ENCODE measurements around the gene SETD2. TPM values are rescaled to one million over a fixed set of nuclear protein-coding genes. Genes with fewer than 3 reads are reported as not detected.
"Not testable (repeated sequence)": the region's sequence is repeated elsewhere in the genome, so short reads cannot be mapped to it uniquely, and the experiment has no call there.

SETD2 gene
- polyA plus RNA-seq, 1 of the 3 experiments (the other 2 are of a cell fraction), result 12.1 TPM

DNA sequence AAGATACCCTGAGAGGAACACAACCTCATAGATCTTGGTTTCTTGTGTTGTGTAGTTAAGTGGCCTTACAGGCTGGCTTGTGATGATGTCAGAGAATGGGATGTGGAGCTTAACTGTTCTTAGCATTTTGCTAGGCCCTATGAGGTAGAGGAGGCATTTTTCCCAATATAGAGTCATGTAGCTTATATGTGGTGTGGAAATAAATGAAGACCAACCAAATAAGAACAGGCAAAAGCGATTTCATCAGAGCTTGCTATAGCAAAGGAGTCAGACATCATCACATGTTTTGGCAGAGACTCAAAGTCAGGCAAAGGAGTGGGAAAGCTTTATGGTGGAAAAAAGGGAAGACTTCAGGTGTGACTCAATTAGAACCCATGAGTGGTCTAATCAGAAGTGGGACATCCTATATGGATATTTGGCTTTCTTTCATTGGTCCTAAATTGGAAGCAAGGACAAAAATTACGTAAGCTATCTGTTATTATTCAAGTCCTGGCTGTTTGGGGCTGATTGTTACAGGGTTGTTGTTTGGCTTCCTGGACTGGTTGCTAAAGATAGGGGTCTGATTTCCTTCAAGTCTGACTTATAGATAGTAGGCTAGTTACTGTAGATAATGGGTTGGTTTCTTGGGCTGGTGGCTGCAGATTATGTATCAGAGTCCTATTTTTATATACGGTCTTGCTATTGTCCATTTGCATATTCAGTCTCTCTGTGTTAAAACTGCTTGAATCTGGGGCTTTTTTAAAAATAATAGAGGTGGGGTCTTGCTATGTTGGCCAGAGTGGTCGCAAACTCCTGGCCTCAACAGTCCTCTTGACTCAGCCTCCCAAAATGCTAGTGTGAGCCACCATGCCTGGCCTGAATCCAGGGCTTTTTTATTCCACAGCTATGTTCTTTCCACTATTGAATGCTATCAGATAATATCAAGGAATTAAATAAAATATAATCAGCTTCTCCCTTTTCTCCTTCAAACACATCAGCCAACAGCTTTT is 30.3 kb upstream of the SETD2 start (continued):
- TF ChIP-seq, protein P1, sequence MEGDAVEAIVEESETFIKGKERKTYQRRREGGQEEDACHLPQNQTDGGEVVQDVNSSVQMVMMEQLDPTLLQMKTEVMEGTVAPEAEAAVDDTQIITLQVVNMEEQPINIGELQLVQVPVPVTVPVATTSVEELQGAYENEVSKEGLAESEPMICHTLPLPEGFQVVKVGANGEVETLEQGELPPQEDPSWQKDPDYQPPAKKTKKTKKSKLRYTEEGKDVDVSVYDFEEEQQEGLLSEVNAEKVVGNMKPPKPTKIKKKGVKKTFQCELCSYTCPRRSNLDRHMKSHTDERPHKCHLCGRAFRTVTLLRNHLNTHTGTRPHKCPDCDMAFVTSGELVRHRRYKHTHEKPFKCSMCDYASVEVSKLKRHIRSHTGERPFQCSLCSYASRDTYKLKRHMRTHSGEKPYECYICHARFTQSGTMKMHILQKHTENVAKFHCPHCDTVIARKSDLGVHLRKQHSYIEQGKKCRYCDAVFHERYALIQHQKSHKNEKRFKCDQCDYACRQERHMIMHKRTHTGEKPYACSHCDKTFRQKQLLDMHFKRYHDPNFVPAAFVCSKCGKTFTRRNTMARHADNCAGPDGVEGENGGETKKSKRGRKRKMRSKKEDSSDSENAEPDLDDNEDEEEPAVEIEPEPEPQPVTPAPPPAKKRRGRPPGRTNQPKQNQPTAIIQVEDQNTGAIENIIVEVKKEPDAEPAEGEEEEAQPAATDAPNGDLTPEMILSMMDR (IDR thresholded peaks at IDR 0.05), result no peak
- TF ChIP-seq, protein P2, sequence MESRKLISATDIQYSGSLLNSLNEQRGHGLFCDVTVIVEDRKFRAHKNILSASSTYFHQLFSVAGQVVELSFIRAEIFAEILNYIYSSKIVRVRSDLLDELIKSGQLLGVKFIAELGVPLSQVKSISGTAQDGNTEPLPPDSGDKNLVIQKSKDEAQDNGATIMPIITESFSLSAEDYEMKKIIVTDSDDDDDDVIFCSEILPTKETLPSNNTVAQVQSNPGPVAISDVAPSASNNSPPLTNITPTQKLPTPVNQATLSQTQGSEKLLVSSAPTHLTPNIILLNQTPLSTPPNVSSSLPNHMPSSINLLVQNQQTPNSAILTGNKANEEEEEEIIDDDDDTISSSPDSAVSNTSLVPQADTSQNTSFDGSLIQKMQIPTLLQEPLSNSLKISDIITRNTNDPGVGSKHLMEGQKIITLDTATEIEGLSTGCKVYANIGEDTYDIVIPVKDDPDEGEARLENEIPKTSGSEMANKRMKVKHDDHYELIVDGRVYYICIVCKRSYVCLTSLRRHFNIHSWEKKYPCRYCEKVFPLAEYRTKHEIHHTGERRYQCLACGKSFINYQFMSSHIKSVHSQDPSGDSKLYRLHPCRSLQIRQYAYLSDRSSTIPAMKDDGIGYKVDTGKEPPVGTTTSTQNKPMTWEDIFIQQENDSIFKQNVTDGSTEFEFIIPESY (IDR thresholded peaks at IDR 0.05; ENCODE audit: borderline replicate concordance, low read depth), result no peak

DNA sequence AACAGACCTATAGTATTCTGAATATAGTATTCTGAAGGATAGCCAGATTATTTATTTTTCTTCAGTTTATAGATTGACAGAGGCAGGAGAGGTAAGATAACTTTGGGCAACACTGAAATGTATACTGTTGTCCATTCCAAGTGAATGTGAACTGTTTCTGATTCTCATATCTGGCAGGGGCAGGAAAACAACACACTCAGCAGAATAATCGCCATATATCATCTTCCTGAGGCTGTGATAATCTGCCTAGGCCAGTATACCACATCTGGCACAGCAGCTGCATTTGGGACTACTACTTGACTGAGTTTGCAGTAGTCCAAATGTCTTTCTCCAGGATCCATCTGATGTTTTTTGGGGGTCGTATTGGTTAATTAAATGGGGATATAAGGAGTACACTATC is 22.4 kb upstream of the SETD2 start:
- Histone ChIP-seq H2AFZ (ENCODE audit: low read depth) (no peak overlapping the region), H3K9me2 (no peaks in the 10 kb centered on the region), H3K4me1 (ENCODE audit: control insufficient read depth in 1 of 2, insufficient read depth in 2 of 2, low read depth in 1 of 2, low read length in 1 of 2) (no peaks in the 10 kb centered on the region), H3K36me3 (replicated peaks in 1 of 2; ENCODE audit: control insufficient read depth in 1 of 2, insufficient read depth in 2 of 2, low read length in 1 of 2) (no peaks in the 10 kb centered on the region), H3K9ac (no peak overlapping the region), H3F3A (replicated peaks; ENCODE audit: insufficient read depth) (peaks cover 4% of the 10 kb centered on the region), H3K27me3 (ENCODE audit: insufficient read depth) (no peaks in the 10 kb centered on the region), H3K4me3 (ENCODE audit: low read depth in 2 of 2, low read length in 1 of 2) (no peak overlapping the region), H3K4me2 (no peak overlapping the region), H3K79me2 (ENCODE audit: insufficient read depth) (no peaks in the 10 kb centered on the region), H4K20me1 (ENCODE audit: insufficient read depth) (no peaks in the 10 kb centered on the region), H3K9me3 (no peaks in the 10 kb centered on the region), H3K27ac (ENCODE audit: low read depth in 2 of 2, low read length in 1 of 2) (no peak overlapping the region)
- WGBS (ENCODE audit: low lambda C conversion rate), result 94% methylated on average over 2 of the region's 2 CpGs
- DNase-seq, result no peak
- POLR2A ChIA-PET, result no interaction called here
- TF ChIP-seq CHD2 (IDR thresholded peaks at IDR 0.05; ENCODE audit: low read length, partially characterized antibody) (no peak), SMC3 (IDR thresholded peaks at IDR 0.05; ENCODE audit: low read depth, low read length) (no peak), TAF1 (IDR thresholded peaks at IDR 0.05; ENCODE audit: borderline replicate concordance, low read depth, low read length) (no peak)
- TF ChIP-seq, protein P3, sequence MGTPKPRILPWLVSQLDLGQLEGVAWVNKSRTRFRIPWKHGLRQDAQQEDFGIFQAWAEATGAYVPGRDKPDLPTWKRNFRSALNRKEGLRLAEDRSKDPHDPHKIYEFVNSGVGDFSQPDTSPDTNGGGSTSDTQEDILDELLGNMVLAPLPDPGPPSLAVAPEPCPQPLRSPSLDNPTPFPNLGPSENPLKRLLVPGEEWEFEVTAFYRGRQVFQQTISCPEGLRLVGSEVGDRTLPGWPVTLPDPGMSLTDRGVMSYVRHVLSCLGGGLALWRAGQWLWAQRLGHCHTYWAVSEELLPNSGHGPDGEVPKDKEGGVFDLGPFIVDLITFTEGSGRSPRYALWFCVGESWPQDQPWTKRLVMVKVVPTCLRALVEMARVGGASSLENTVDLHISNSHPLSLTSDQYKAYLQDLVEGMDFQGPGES (IDR thresholded peaks at IDR 0.05; ENCODE audit: low read depth, low read length), result no peak
- CTCF ChIA-PET, result no interaction called here

DNA sequence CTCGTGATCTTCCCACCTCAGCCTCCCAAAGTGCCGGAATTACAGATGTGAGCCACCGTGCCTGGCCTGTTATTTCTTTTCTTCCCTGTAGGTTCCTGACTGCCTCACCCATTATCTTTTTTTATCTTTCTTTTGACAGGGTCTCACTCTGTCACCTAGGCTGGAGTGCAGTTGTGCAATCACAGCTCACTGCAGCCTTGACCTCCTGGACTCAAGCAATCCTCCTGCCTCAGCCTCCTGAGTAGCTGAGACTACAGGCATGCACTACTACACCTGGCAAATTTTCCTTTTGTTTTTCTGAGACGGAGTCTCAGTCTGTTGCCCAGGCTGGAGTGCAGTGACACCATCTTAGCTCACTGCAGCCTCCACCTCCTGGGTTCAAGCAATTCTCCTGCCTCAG is 17.8 kb upstream of the SETD2 start:
- H3K27ac ChIP-seq (ENCODE audit: low read depth in 2 of 2, low read length in 1 of 2); H3K9me3 ChIP-seq; H3K27me3 ChIP-seq (ENCODE audit: insufficient read depth); H4K20me1 ChIP-seq (ENCODE audit: insufficient read depth); H2AFZ ChIP-seq (ENCODE audit: low read depth); CTCF ChIA-PET; H3K9ac ChIP-seq; POLR2A ChIA-PET; H3K4me2 ChIP-seq; H3F3A ChIP-seq (replicated peaks; ENCODE audit: insufficient read depth); DNase-seq; H3K79me2 ChIP-seq (ENCODE audit: insufficient read depth); H3K4me1 ChIP-seq (ENCODE audit: control insufficient read depth in 1 of 2, insufficient read depth in 2 of 2, low read depth in 1 of 2, low read length in 1 of 2); H3K9me2 ChIP-seq; H3K36me3 ChIP-seq (replicated peaks in 1 of 2; ENCODE audit: control insufficient read depth in 1 of 2, insufficient read depth in 2 of 2, low read length in 1 of 2); H3K4me3 ChIP-seq (ENCODE audit: low read depth in 2 of 2, low read length in 1 of 2): not testable (repeated sequence)
- 95% methylated on average over 4 of the region's 4 CpGs for WGBS (ENCODE audit: low lambda C conversion rate)

DNA sequence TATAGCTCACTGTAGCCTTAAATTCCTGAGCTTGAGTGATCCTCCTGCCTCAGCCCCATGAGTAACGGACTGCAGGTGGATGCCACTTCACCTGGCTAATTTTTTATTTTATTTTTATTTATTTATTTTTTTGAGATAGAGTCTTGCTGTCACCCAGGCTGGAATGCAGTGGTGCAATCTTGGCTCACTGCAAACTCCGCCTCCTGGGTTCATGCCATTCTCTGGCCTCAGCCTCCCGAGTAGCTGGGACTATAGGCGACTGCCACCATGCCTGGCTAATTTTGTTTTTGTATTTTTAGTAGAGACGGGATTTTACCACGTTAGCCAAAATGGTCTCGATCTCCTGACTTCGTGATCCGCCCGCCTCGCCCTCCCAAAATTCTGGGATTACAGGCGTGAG is 16.1 kb upstream of the SETD2 start:
- CTCF ChIA-PET; H3K4me2 ChIP-seq; H3K9me3 ChIP-seq; H3K9ac ChIP-seq; H4K20me1 ChIP-seq (ENCODE audit: insufficient read depth); POLR2A ChIA-PET; H3K36me3 ChIP-seq (replicated peaks in 1 of 2; ENCODE audit: control insufficient read depth in 1 of 2, insufficient read depth in 2 of 2, low read length in 1 of 2); H3K79me2 ChIP-seq (ENCODE audit: insufficient read depth); H3K4me1 ChIP-seq (ENCODE audit: control insufficient read depth in 1 of 2, insufficient read depth in 2 of 2, low read depth in 1 of 2, low read length in 1 of 2); H3K27ac ChIP-seq (ENCODE audit: low read depth in 2 of 2, low read length in 1 of 2); H3F3A ChIP-seq (replicated peaks; ENCODE audit: insufficient read depth); H2AFZ ChIP-seq (ENCODE audit: low read depth); DNase-seq; H3K9me2 ChIP-seq; H3K4me3 ChIP-seq (ENCODE audit: low read depth in 2 of 2, low read length in 1 of 2); H3K27me3 ChIP-seq (ENCODE audit: insufficient read depth): not testable (repeated sequence)
- WGBS (ENCODE audit: low lambda C conversion rate), result 95% methylated on average over 12 of the region's 12 CpGs
